Psoas muscle (tissue), 8 donors: ENCODE measurements around the gene SNAI1. TPM values are rescaled to one million over a fixed set of nuclear protein-coding genes. Genes with fewer than 3 reads are reported as not detected.
"Not testable (repeated sequence)": the region's sequence is repeated elsewhere in the genome, so short reads cannot be mapped to it uniquely, and the experiment has no call there.

Experiments
- ATAC-seq, 4 donors: fragments of 200-7000 bp; cut with Tn5 transposase; one replicate each; pipeline ENCODE4 v1.9.1; 2020; ENCODE audit warnings: moderate library complexity in 3 of 4, mild to moderate bottlenecking in 2 of 4
- DNase-seq, 2 donors: peaks; one replicate each; pipeline ENCODE4 v3.0.0-alpha.2; 2020
- H3K27ac ChIP-seq: fragments of 200-600 bp; one replicate; pipeline ENCODE4 v1.8.0; 2022
- H3K27me3 ChIP-seq, 3 donors: fragments of 200-600 bp in 1 of 3; one replicate each; pipeline versions ENCODE4 v1.6.1 to v1.8.0; 2013 to 2022; ENCODE audit warnings: low read length in 2 of 3, mild to moderate bottlenecking in 2 of 3, moderate library complexity in 1 of 3; ENCODE audit not compliant: insufficient read depth in 3 of 3
- H3K36me3 ChIP-seq, 2 donors: fragments of 200-600 bp in 1 of 2; one replicate each; pipeline versions ENCODE4 v1.6.1 to v1.8.0; 2013 to 2022; ENCODE audit warnings: low read depth in 1 of 2, mild to moderate bottlenecking in 1 of 2, moderate library complexity in 1 of 2; ENCODE audit not compliant: insufficient read depth in 1 of 2
- H3K4me1 ChIP-seq: fragments of 200-600 bp; one replicate; pipeline ENCODE4 v1.8.0; 2022
- H3K4me3 ChIP-seq: fragments of 200-600 bp; one replicate; pipeline ENCODE4 v1.8.0; 2022; ENCODE audit warnings: mild to moderate bottlenecking
- H3K9me3 ChIP-seq: fragments of 200-600 bp; one replicate; pipeline ENCODE4 v1.8.0; 2022
- CTCF ChIP-seq: fragments of 200-600 bp; IDR thresholded peaks from one replicate; pipeline ENCODE4 v1.8.0; 2022; ENCODE audit warnings: antibody characterized with exemption
- WGBS, 3 donors: extraction: QIAGEN DNeasy Blood & Tissue Kit; methylation state at CpG; one replicate each; pipeline versions ENCODE4 v1.1.6 to v1.1.7; 2013; 5-methylcytosine and 5-hydroxymethylcytosine counted together
- intact Hi-C, 2 donors: fragments of 100-400 bp; cut with DNase I; formaldehyde crosslinking; loops; one replicate each; pipeline versions ENCODE4 v1.11.0 to v1.14.2; 2022
- polyA plus RNA-seq, 3 donors: library from polyadenylated mRNA; stranded (reverse); fragments of 200-250 nt; gene quantifications; one replicate each; pipeline ENCODE4 v1.2.3, GENCODE V29; 2013
- total RNA-seq, 4 donors: library from RNA; stranded (reverse); fragmentation: NEBNext Ultra II Directional in 2 of 4; extraction: Animal tissue kit (Norgen Biotek cat#: 25700) in 2 of 4; gene quantifications; one replicate each; pipeline versions ENCODE4 v1.2.1 to v1.2.4, GENCODE V29; 2021 to 2023
- donor health status: healthy with polysubstance abuse.
- donor health status: DM: no; HTN: no; CAD: no; lungs with moderate emphysema.
- donor health status: Bipolar disorder and iron deficiency.
- donor health status: healthy.
- donor health status: DM: yes; HTN: yes; CAD: no.
- donor health status: DM: no; HTN: no; CAD: no.
- donor health status: DM: no; HTN: no; CAD: no.
- donor health status: DM: yes; HTN: yes; CAD: no.

The SNAI1 gene
- total and polyA plus RNA-seq, 7 donors, result 0.49 to 4.6 (median 1.1) TPM

GRCh38 chr20:50009521-50010454, 27.0 kb downstream of the SNAI1 start:
- WGBS, 3 donors, result 19 to 30% (median 20%) methylated on average over 38 to 71 of the region's 71 CpGs
- Histone ChIP-seq H3K4me1 (peaks cover 3% of the 10 kb centered on the region), H3K27ac (no peak overlapping the region), H3K4me3 (peak overlapping the region; percentile 48), H3K36me3 (no peaks in the 10 kb centered on the region), H3K9me3 (no peaks in the 10 kb centered on the region), H3K27me3 (peaks cover 0 to 11% (median 3%) of the 10 kb centered on the region in 3 donors)
- intact Hi-C loops, result no loop called here
- no peak for DNase-seq
- ATAC-seq, result peak; percentile 28 to 69 (median 44)
- TF ChIP-seq CTCF, result no peak

- H3K27me3 ChIP-seq, result peaks cover 0 to 11% (median 3%) of the 10 kb centered on the region in 3 donors
- ATAC-seq, H3K4me1 ChIP-seq, H3K4me3 ChIP-seq, H3K9me3 ChIP-seq, H3K27ac ChIP-seq, H3K36me3 ChIP-seq, intact Hi-C loops, DNase-seq: not testable (repeated sequence)
- WGBS, 3 donors, result 89 to 94% (median 91%) methylated on average over 2 of the region's 3 CpGs
Observed at GRCh38 chr20:50011597-50011996, 28.8 kb downstream of the SNAI1 start.

- intact Hi-C loops, result no loop called here
- no peaks in the 10 kb centered on the region for H3K36me3 ChIP-seq
- H3K4me1 ChIP-seq, result no peaks in the 10 kb centered on the region
- ATAC-seq, result no peak
- H3K27me3 ChIP-seq, result peaks cover 0 to 11% (median 3%) of the 10 kb centered on the region in 3 donors
- no peak for DNase-seq
- 65 to 77% (median 69%) methylated on average over 12 of the region's 12 CpGs for WGBS, 3 donors
- no peak overlapping the region for H3K27ac ChIP-seq
- no peak overlapping the region for H3K4me3 ChIP-seq
- no peak for TF ChIP-seq CTCF
- H3K9me3 ChIP-seq, result no peaks in the 10 kb centered on the region
Observed at GRCh38 chr20:50012282-50013263, 29.8 kb downstream of the SNAI1 start.

- no peak for TF ChIP-seq CTCF
- no peak for ATAC-seq
- intact Hi-C loops, result no loop called here
Observed at GRCh38 chr20:50013976-50014375, 31.2 kb downstream of the SNAI1 start.

More at GRCh38 chr20:50013976-50014375, 31.2 kb downstream of the SNAI1 start:
- Histone ChIP-seq H3K36me3 (no peaks in the 10 kb centered on the region), H3K27ac (no peak overlapping the region), H3K27me3 (peaks cover 0 to 11% (median 3%) of the 10 kb centered on the region in 3 donors), H3K9me3 (no peaks in the 10 kb centered on the region), H3K4me3 (no peak overlapping the region), H3K4me1 (no peaks in the 10 kb centered on the region)
- 84 to 90% (median 85%) methylated on average over 7 of the region's 7 CpGs for WGBS, 3 donors
- no peak for DNase-seq
